SK-N-SH treated with all-trans-retinoic acid at 6 μM for 48 hours (cell line): ENCODE results near the gene RPN1.

Source experiments
- ATAC-seq: fragments of 200-7000 bp; cut with Tn5 transposase; 3 replicates; pipeline ENCODE4 v1.9.1; 2020; ENCODE audit warnings: mild to moderate bottlenecking, moderate library complexity
- ARNTL ChIP-seq: fragments of 450-650 bp; formaldehyde crosslinking; IDR thresholded peaks from 2 replicates; pipeline ENCODE4 v1.5.0; 2020; ENCODE audit warnings: low read depth, mild to moderate bottlenecking, moderate library complexity, borderline replicate concordance
- BACH2 ChIP-seq: fragments of 250-450 bp; sonication (Bioruptor Pico); IDR thresholded peaks from 2 replicates; pipeline ENCODE4 v1.9.0; 2021; ENCODE audit warnings: mild to moderate bottlenecking, borderline replicate concordance
- CSDC2 ChIP-seq: fragments of 250-450 bp; sonication (Bioruptor Pico); IDR thresholded peaks from 2 replicates; pipeline ENCODE4 v1.5.0; 2020; ENCODE audit warnings: mild to moderate bottlenecking, moderate library complexity
- ESRRG ChIP-seq: fragments of 250-450 bp; sonication (Bioruptor Pico); IDR thresholded peaks from 2 replicates; pipeline ENCODE4 v1.6.1; 2021; ENCODE audit warnings: mild to moderate bottlenecking
- GLIS3 ChIP-seq: fragments of 250-450 bp; sonication (Bioruptor Pico); IDR thresholded peaks from 2 replicates; pipeline ENCODE4 v1.5.0; 2020; ENCODE audit warnings: mild to moderate bottlenecking, moderate library complexity
- ISL1 ChIP-seq: fragments of 250-450 bp; sonication (Bioruptor Pico); IDR thresholded peaks from 2 replicates; pipeline ENCODE4 v2.1.2; 2022; ENCODE audit warnings: mild to moderate bottlenecking, moderate library complexity
- PPARA ChIP-seq: fragments of 250-450 bp; sonication (Bioruptor Pico); IDR thresholded peaks from 2 replicates; pipeline ENCODE4 v1.5.0; 2020; ENCODE audit warnings: mild to moderate bottlenecking, borderline replicate concordance
- RARB ChIP-seq: fragments of 250-450 bp; sonication (Bioruptor Pico); IDR thresholded peaks from 2 replicates; pipeline ENCODE4 v1.8.0; 2021; ENCODE audit warnings: mild to moderate bottlenecking, moderate library complexity
- SNAI2 ChIP-seq: fragments of 250-450 bp; sonication (Bioruptor Pico); IDR thresholded peaks from 2 replicates; pipeline ENCODE4 v1.5.0; 2020; ENCODE audit warnings: mild to moderate bottlenecking, moderate library complexity
- TCF4 ChIP-seq: fragments of 250-450 bp; sonication (Bioruptor Pico); IDR thresholded peaks from 2 replicates; pipeline ENCODE4 v1.8.0; 2021; ENCODE audit warnings: mild to moderate bottlenecking, moderate library complexity, borderline replicate concordance
- TOX ChIP-seq: fragments of 250-450 bp; sonication (Bioruptor Pico); IDR thresholded peaks from 2 replicates; pipeline ENCODE4 v1.8.0; 2021; ENCODE audit warnings: mild to moderate bottlenecking, moderate library complexity, borderline replicate concordance
- ZC3H10 ChIP-seq: fragments of 250-450 bp; sonication (Bioruptor Pico); IDR thresholded peaks from 2 replicates; pipeline ENCODE4 v1.5.1; 2021; ENCODE audit warnings: mild to moderate bottlenecking, moderate library complexity
- ZFP3 ChIP-seq: fragments of 250-450 bp; sonication (Bioruptor Pico); IDR thresholded peaks from 2 replicates; pipeline ENCODE4 v1.5.0; 2020; ENCODE audit warnings: mild to moderate bottlenecking, moderate library complexity
- ZNF565 ChIP-seq: fragments of 450-650 bp; formaldehyde crosslinking; conservative IDR thresholded peaks from 2 replicates; pipeline ENCODE4 v1.5.0; 2020; ENCODE audit warnings: low read depth, mild to moderate bottlenecking, moderate library complexity
- ZNF8 ChIP-seq: fragments of 450-650 bp; formaldehyde crosslinking; IDR thresholded peaks from 2 replicates; pipeline ENCODE4 v1.5.0; 2020; ENCODE audit warnings: mild to moderate bottlenecking, moderate library complexity
- TF ChIP-seq, protein P1 (sequence below): fragments of 250-450 bp; sonication (Bioruptor Pico); IDR thresholded peaks from 2 replicates; pipeline ENCODE4 v1.8.0; 2020; ENCODE audit warnings: mild to moderate bottlenecking, moderate library complexity, borderline replicate concordance
- TF ChIP-seq, protein P2 (sequence below): fragments of 250-450 bp; sonication (Bioruptor Pico); IDR thresholded peaks from 2 replicates; pipeline ENCODE4 v1.5.1; 2021; ENCODE audit warnings: mild to moderate bottlenecking, moderate library complexity
- TF ChIP-seq, protein P3 (sequence below): fragments of 250-450 bp; sonication (Bioruptor Pico); IDR thresholded peaks from 2 replicates; pipeline ENCODE4 v1.5.0; 2020; ENCODE audit warnings: mild to moderate bottlenecking, moderate library complexity

The RPN1 gene

DNA sequence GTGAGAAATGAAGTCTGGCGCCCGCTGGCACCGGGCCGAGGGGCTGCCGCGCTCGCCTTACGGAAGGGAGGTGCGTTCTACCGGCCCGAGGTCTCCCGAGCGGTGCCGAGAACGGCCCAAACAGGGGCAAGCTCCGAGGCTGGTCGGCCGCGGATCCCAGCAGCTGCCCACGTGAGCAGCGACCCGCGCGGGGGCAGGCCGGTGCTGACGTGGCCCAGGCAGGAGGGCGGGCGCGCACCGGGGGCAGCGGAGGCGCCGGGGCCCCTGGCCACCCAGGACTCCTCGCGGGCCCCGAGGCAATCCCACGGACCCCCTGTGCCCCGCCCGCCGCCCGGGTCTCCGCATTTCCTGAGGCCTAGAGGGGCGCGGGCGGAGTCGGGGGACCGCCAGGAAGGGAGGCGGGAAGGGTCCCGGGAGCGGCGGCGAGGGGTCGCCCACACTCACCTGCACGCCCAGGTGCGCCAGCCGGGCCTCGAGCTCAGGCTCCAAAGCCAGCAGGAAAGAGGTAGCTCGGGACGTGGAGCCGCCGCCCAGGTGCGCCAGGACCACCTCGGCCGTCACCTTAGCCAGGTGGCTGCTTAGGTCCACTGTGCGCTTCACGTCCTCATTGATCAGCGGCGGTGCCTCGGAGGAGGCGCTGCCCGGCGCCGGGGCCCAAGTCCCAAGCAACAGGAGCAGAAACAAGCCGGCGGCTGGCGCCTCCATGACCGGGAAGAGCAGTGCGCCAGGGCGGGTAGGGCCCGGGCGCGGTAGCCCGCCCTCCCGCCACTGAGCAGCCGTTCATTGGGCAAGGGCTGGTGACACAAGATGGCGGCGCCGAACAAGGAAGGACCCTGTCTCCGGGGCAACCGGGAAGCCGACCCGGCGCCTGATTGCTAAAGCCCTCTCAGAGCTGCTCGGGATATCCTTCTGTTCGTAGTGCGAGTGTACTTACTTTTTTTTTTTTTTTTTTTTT, at the start of gene RPN1:
TSS of gene RPN1 (minus strand) at position 723 of the 955 bp plus-strand sequence. CDS start at position 705, 18 bp downstream.
- peak; percentile 99 for ATAC-seq
- no peak for TF ChIP-seq ARNTL (CRISPR knock-in tag)

DNA sequence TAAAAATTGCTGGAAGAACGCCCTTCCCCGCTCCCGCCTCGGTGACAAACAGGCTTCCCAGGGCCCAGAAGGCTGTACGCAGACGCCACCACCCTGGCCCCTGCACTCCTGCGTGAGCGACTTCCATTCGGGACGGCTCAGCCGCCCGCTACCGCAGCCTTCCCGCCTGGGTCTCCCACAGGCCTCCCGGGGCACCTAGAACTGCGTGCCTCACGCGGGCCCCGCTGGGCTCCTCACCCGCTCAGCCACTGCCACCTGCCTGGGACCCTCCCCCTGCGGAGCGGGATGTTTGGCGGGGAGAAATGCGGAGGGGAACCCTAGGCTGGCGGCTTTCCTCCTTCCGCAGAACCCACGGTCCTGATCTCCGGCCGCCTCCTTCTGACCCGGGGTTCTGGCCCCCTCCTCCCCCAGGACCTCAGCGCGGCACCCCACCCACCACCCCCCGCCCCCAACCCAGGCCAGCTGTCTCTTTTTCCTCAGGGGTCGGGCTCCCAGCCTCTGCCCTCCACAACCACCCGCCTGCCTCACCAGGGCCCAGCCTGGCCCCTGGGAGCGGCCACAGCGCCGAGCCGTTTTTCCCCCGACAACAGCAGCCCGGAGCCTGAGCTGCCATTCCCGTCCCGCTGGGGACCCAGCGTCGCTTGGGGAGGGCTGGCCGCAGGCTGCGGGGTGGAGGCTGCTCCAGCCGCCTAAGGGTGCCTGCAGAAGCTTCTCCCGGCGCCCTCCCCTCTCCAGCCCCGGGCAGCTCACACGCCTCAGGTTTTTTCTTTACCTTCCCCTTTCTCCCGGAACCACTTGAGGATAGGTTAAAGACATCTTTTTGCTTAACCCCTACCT, 47.8 kb upstream of the RPN1 start:
- TF ChIP-seq ZNF565 (CRISPR knock-in tag) (no peak), TOX (CRISPR knock-in tag) (no peak), CSDC2 (no peak), ZC3H10 (CRISPR knock-in tag) (no peak), GLIS3 (CRISPR knock-in tag) (no peak), ISL1 (no peak), ZNF8 (CRISPR knock-in tag) (no peak), TCF4 (CRISPR knock-in tag) (no peak)
- TF ChIP-seq, protein P1, sequence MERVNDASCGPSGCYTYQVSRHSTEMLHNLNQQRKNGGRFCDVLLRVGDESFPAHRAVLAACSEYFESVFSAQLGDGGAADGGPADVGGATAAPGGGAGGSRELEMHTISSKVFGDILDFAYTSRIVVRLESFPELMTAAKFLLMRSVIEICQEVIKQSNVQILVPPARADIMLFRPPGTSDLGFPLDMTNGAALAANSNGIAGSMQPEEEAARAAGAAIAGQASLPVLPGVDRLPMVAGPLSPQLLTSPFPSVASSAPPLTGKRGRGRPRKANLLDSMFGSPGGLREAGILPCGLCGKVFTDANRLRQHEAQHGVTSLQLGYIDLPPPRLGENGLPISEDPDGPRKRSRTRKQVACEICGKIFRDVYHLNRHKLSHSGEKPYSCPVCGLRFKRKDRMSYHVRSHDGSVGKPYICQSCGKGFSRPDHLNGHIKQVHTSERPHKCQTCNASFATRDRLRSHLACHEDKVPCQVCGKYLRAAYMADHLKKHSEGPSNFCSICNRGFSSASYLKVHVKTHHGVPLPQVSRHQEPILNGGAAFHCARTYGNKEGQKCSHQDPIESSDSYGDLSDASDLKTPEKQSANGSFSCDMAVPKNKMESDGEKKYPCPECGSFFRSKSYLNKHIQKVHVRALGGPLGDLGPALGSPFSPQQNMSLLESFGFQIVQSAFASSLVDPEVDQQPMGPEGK, result no peak
- no peak for ATAC-seq

DNA sequence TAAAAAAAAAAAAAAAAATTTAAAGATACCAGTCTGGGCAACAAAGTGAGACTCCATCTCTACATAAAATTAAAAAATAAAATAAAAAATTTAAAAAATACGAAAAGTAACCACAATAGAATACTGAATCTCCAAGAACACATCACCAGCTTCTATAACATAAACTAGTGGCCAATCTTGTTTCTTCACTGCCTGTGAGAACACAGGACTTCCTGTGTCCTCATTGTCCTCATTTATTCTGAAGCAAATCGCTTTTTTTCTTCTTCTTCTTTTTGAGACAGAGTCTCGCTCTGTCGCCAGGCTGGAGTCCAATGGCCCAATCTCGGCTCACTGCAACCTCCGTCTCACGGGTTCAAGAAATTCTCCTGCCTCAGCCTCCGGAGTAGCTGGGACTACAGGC, 46.7 kb upstream of the RPN1 start:
- no peak for ATAC-seq
- TF ChIP-seq ESRRG (CRISPR knock-in tag) (no peak), ZNF8 (CRISPR knock-in tag) (no peak), GLIS3 (CRISPR knock-in tag) (no peak)
- TF ChIP-seq, protein P2, sequence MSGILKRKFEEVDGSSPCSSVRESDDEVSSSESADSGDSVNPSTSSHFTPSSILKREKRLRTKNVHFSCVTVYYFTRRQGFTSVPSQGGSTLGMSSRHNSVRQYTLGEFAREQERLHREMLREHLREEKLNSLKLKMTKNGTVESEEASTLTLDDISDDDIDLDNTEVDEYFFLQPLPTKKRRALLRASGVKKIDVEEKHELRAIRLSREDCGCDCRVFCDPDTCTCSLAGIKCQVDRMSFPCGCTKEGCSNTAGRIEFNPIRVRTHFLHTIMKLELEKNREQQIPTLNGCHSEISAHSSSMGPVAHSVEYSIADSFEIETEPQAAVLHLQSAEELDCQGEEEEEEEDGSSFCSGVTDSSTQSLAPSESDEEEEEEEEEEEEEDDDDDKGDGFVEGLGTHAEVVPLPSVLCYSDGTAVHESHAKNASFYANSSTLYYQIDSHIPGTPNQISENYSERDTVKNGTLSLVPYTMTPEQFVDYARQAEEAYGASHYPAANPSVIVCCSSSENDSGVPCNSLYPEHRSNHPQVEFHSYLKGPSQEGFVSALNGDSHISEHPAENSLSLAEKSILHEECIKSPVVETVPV (CRISPR knock-in tag), result no peak

DNA sequence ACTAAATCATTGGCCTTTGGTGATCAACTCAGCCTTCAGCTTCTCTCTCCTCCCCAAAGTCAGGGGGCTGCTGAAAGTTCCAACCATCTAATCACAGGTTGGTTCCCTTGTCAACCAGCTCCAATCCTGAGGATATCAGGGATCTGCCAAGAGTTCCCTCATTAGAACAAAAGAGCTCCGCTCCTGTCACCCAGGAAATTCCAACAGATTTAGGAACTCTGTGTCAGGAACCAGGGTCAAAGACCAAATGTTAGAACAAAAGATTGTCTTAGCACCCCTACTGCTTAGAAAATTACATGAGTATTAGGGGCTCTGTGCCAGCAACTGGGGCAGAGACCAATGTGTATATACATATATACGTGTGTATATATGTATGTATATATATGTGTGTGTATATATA, 43.1 kb upstream of the RPN1 start:
- no peak for TF ChIP-seq BACH2 (CRISPR knock-in tag)
- TF ChIP-seq, protein P3, sequence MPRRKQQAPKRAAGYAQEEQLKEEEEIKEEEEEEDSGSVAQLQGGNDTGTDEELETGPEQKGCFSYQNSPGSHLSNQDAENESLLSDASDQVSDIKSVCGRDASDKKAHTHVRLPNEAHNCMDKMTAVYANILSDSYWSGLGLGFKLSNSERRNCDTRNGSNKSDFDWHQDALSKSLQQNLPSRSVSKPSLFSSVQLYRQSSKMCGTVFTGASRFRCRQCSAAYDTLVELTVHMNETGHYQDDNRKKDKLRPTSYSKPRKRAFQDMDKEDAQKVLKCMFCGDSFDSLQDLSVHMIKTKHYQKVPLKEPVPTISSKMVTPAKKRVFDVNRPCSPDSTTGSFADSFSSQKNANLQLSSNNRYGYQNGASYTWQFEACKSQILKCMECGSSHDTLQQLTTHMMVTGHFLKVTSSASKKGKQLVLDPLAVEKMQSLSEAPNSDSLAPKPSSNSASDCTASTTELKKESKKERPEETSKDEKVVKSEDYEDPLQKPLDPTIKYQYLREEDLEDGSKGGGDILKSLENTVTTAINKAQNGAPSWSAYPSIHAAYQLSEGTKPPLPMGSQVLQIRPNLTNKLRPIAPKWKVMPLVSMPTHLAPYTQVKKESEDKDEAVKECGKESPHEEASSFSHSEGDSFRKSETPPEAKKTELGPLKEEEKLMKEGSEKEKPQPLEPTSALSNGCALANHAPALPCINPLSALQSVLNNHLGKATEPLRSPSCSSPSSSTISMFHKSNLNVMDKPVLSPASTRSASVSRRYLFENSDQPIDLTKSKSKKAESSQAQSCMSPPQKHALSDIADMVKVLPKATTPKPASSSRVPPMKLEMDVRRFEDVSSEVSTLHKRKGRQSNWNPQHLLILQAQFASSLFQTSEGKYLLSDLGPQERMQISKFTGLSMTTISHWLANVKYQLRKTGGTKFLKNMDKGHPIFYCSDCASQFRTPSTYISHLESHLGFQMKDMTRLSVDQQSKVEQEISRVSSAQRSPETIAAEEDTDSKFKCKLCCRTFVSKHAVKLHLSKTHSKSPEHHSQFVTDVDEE (CRISPR knock-in tag), result no peak
- TF ChIP-seq TOX (CRISPR knock-in tag), result no peak
- ATAC-seq, result no peak

DNA sequence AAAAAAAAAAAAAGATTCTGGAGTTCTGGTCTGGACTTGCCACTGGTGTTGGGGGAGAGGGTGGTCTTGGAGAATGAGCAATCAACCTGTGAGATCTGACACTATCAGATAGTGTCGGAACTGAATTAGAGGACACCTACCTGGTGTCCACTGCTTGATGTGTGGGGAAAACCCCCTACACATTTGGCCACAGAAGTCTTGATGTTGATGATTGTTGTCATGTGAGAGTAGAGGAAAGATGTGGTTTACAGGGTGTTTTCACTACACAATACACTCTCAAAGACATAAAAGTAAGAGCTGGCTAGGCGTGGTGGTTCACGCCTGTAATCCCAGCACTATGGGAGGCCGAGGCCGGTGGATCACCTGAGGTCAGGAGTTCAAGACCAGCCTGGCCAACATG, 38.4 kb upstream of the RPN1 start:
- TF ChIP-seq ISL1, result no peak

DNA sequence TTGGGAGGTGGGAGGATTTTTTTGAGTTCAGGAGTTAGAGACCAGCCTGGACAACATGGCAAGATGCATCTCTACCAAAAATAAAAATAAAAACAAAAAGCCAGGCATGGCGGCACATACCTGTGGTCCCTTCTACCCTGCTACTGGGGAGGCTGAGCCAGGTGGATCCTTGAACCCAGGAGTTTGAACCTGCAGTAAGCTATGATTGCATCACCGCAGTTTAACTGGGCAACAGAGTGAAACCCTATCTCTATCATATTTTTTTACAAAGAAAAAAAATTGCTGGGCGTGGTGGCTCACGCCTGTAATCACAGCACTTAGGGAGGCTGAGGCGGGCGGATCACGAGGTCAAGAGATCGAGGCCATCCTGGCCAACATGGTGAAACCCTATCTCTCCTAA, 35.8 kb upstream of the RPN1 start:
- no peak for ATAC-seq
- TF ChIP-seq ZNF565 (CRISPR knock-in tag) (no peak), GLIS3 (CRISPR knock-in tag) (no peak), CSDC2 (no peak), TOX (CRISPR knock-in tag) (no peak), PPARA (CRISPR knock-in tag) (no peak), SNAI2 (CRISPR knock-in tag) (no peak), ISL1 (no peak), ARNTL (CRISPR knock-in tag) (no peak), ZC3H10 (CRISPR knock-in tag) (no peak), BACH2 (CRISPR knock-in tag) (no peak), RARB (CRISPR knock-in tag) (no peak), ZFP3 (CRISPR knock-in tag) (no peak)
- TF ChIP-seq, protein P2 (CRISPR knock-in tag), result no peak
- TF ChIP-seq, protein P1, result no peak

More for the DNA sequence above, 38.4 kb upstream of the RPN1 start:
- no peak for ATAC-seq
